HG03097 (cell line): ENCODE results near the gene MMP11.

Source experiments
- ATAC-seq: cut with Tn5 transposase; IDR thresholded peaks from one replicate; pipeline ENCODE4 v1.9.1; 2021; ENCODE audit not compliant: unreplicated experiment, low FRiP score

The MMP11 gene

DNA sequence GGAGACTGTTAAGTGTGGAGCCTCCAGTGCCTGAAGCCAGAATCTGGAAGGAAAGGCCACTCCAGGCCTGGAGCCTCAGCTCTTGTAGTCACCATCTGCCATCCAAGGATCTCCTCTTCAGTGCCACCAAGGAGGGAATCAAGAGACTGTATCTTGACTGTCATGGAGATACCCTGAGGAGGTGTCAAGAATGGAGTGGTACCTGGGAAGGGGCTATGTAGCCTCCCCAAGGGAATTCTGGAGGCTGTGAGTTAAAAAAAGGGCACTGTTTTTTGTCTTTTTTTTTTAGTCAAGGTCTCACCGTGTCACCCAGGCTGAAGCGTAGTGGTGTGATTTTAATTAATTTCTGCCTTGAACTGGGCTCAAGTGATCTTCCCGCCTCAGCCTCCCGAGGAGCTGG lies 13.1 kb upstream of the MMP11 start:
- no peak for ATAC-seq

DNA sequence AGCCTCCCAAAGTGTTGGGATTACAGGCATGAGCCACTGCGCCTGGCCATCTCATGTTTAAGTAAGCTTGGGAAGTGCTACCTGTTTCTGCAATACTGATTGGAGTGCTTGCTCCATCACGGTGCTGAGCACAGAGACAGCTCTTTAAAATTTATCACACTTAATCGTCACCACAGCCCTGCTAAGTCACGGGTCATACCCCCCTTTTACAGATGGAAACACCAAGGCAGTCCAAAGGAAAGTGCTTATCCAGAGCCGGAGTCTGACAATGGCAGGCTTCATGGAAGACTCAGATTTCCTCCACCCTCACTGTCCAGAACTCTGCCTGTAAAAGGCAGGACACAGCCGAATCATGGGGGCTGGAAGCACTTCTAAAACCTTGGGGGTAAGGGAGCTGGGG lies 12.6 kb upstream of the MMP11 start:
- ATAC-seq, result no peak

DNA sequence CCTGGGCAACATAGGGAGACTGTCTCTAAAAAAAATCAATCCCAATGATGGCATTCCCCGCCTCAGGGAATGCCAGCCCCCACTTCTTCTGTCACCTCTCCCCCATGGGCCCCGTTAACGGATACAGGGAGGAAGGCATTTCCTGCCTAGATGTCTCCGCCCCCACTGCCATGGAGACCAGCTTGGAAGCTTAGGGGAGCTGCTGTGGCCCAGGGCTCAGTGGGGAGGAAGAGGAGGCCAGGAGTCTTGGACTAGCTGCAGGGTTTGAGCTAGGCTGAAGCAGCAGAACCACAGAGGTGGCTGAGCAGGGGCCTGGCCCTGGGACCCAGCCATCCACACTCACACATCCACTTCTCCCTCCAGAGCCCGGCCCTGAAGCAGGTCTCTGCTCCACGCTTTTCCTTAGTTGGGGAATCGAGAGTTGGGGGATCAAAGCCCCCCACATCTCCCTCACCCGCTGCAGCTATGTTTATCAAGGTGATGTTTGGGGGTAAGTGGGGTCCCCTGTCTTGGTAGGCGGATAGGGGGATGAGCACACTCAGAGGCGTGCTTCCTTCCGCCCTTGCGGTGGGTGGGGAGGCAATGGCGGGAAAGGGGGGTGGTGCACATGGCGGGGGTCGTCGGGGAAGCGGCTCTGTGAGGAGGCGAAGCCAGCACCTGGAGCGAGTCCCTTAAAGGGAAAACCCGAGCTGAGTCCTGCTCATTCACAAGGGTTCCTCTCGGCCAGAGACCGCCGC lies 9.6 kb upstream of the MMP11 start, which contains the start of gene C22orf15:
Gene C22orf15 (plus strand): TSS at position 149 of the 737 bp plus-strand sequence. CDS start 317 bp downstream, at position 466.
- no peak for ATAC-seq

DNA sequence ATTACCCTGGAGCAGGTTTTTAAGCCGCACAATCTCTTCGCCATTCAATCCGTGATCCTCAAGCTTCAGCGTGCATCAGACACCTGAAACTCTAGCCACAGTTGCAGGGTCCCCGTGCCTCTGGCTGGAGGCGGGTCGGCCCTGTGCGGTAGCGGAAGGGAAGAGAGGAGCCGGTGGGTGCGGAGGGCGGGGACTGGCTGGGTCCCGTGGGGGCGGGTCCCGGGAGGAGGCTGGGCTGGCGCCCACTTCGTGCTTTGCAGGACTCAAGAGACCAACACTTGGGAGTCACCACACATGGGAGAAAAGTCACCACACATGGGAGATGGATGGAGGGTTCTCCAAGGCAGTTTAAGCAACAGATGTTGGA lies 9.1 kb upstream of the MMP11 start:
- no peak for ATAC-seq

DNA sequence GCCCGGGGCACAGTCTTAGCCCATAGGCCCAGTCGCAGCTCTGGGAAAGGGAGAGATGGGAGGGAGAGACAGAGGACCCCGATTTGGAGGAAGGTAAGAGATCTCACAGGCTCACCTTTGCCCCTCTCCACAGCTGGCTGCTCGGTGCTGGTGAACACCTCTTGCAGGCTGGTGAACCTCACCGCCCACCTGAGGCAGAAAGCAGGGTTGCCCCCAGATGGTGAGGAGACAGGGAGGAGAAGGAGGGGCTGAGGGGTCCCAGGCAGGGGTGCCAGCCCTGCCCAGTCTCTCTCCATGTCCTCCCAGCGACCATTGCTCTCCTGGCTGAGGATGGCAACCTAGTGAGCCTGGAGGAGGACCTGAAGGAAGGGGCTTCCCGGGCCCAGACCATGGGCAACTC lies 8.7 kb upstream of the MMP11 start:
- ATAC-seq, result no peak

DNA sequence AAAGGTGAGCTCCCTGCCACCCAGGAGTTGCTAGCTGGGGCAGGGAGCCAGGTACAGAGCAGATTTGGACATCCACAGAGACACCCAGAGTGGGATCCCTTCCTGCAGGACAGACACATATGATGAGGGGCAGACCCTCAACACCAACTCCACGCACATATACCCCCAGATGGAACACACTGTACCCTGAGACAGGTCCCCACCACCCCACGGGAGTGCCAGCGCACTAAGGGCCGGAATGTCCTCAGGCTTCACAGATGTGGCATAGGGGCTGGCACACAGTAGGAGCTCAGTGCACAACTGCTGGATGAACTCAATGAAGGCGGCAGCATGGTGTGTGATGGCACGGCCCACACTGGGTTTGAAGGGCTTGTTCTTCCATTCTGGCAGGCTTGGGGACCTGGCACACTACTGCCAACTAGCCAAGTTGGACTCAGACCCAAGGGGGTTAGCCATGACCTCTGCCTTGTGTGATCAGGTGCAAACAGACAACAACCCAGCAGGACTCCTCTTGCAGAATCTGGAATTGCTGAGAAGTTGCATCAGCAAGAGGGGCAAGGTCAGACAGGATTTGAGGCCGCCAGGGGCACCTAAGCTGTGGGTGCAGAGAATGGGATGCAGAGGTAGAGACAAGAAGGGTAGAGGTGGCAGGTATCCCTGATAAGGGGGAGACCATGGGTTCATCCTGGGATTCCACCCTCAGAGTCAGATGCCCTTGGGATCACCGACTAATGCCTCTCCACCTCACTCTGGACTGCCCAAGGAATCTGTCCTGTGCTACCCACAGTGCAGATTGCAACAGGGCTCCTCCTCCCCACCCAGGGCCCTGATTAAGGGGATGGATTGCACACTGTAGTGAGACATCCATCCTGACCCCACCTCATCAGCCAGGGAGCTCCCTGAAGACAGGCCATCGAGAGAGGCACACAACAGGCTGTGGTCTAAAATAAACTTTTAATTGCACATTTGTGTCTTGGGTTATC lies 7.5 kb upstream of the MMP11 start:
- ATAC-seq, result no peak

DNA sequence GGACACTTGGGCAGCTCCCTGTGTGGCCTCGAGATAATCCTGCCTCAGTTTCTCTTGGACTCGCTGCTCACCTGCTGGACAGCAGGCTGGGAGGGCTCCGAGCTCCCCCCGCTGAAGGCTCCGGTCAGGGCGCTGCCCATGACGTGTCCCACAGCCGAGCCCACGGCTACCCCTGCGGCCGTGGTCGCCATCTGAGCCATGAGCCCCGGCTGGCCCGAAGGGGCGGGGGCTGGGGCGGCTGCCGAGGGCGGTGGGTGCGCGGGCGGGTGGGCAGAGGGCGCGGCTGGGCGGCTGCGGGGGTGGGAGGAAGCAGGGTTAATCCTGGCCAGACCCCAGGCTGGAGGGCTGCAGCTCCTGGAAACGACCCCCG lies 5.4 kb upstream of the MMP11 start:
- no peak for ATAC-seq

DNA sequence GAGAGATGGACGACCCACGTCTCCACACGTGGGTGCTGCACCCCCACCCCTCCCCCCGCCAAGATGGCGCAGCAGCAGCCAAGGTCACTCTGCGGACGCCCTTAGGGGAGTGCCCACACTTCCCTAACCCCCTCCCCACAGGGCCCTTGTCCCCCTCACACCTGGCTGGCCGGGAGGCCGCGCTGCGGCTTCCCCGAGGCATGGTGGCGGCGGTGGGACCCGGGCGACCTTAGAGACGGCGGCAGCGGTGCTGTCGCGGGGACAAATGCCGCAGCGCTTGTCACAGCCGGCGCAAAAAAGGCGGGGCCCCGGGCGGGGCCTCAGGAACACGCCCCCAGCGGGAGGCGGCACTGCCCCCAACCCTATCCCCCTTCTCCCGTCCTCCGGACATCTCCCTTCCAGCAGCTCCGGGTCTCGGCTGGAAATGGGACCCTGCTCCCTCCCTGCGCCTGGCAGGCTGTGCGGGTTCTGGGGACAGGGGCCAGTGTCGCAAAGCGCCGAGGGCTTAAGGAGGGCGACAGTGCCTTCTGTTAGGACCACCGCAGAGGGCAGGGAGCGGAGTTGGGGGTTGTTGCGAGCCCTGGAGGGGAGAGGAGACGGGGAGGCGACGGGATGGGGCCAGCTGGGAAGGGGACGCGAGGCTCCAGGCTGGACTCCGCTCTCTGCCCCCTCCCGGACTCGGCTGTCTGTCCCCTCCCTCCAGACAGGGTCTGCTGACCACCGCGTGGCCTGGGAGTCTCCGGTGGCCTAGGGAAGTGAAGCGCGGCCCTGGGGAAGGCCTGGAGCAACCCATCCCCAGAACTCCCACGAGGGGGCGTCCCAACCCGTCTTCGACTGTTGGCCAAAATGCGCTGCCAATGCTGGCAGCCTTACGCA lies 4.7 kb upstream of the MMP11 start, which contains the start of gene CHCHD10:
Gene CHCHD10 (minus strand): TSS at position 300 of the 876 bp plus-strand sequence. CDS start 98 bp downstream, at position 202.
- ATAC-seq, result no peak

DNA sequence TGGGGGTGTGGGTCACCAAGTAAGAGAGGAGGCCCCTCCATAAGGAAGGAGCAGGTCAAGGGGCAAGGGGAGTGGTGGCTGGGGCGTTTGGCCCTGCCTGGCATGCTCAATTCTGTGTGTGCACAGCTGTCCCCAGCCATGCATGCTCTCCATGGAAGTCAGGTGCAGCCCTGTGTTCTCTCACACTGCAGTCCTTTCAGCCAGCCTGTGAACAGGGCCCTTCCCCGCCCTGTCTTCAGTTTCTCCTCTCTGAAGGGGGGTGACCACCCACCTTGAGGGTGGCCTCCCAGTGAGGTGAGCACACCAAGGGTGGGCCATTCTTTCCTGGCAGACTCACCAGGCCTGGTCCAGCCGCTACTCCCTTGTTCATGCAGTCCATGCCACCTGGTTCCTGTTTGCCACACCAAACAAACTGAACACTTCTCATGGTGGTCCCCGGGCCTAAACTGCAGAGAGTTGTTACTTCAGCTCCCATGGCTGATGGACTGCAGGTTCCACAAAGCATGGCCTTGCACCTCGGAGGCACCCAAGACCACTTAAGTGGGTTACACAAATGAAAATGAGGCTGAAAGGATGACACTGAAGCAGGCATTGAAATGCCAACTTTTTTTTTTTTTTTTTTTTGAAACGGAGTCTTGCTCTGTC lies 3.2 kb upstream of the MMP11 start:
- ATAC-seq, result no peak

DNA sequence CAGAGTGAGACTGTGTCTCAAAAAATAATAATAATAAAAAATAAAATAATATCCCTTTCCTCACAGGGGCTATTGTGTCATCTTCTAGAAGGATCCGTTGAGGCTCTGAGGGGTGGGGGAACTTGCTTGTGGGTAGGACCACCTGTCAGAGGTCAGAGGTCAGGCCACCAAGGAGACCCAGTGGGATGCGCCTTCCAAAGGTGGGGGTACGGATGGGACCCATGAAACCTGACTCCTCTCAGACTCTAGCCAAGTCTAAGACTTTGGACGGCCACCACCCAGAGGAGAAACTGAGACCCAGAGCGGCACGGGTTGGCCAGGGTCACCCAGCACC lies 367 bp upstream of the MMP11 start:
- ATAC-seq, result no peak

DNA sequence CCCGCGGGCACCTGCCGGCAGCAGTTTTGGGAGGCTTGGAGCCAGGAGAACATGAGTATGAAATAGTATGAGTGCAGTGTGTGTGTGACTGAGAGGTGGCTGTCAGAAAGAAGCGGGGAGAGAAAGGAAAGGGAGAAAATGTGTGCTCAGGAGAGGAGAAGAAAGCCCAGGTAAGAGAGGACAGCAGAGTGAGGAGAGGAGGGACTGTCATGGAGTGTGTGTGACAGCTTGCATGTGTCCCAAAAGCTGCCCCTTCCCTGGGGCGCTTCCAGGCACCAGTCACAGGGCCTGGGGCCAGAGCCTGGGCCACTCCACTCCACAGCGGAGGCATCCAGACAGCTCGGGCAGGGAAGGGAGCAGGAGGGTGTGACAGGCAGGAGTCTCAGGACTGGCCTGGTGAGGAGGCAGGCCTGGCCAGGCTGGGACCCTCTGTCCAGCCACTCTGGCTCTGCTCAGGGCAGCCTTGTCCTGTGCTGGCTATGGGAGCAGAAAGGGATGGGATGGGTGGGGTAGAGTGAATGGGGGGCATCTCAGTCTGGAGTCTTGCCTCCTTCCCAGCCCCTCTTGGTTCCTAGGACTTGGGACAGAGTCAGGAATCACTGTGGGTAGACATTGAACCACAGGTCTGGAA lies 949 bp downstream of the MMP11 start:
- ATAC-seq, result no peak

DNA sequence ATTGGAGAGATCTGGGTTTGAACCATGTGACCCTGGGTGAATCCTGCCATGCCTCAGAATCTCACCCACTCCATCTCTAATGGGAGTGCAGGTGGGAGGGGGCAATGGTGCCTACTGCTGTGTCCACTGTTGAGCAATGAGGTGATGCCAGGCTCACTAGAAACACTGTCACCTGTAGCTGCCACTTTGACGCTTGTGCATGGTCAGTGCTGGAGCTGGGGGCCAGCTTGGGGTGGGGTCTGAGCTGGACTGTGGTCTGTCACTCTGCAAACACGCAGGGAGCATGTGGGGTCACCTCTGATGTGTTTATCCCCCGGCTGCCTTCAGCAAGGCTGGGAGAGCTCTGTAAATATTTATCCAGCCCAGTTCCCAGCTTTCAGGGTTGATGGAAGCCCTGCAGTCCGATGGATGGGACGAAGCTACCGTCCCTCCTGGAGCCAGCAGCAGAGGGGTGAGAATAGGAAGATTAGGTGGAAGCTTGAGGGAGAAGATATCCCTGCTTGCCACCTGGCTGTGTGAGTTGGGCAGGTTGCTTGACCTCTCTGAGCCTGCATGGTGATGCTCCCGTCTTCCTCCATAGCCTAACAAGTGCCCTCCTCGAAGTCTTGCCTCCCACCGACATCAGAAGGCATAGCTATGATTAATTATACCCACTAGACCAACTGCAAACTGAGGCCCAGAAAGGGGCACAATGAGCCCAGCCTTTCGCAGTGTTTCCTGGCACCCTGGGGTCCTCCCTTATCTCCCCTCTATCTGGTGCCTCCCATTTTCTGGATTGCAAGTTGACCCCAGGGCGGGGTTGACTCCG lies 1.7 kb downstream of the MMP11 start:
- no peak for ATAC-seq

DNA sequence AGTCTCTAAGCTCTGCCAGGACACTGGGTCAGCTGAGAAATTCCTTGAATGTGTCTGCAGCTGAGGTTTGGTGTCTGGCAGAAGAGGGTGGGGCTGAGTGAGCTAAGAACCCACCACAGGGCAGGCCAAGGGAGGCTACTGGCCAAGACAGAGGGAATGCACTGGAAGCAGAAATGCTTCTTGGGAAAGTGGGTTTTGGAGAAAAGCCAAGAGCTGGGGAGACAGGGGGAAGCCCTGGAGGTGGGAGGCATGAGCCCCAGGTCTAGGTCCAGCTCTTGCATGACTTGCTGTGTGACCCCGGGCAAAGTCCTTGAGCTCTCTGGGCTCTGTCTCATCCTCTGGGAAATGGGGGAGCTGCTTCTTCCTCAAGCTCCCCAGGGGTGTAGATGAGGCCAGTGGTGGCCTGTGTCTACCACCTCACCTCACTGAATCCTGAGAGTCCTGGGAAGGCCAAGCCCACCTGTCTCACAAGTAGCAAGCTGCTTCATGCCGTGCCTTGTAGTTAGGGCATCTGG lies 2.3 kb downstream of the MMP11 start:
- ATAC-seq, result no peak

DNA sequence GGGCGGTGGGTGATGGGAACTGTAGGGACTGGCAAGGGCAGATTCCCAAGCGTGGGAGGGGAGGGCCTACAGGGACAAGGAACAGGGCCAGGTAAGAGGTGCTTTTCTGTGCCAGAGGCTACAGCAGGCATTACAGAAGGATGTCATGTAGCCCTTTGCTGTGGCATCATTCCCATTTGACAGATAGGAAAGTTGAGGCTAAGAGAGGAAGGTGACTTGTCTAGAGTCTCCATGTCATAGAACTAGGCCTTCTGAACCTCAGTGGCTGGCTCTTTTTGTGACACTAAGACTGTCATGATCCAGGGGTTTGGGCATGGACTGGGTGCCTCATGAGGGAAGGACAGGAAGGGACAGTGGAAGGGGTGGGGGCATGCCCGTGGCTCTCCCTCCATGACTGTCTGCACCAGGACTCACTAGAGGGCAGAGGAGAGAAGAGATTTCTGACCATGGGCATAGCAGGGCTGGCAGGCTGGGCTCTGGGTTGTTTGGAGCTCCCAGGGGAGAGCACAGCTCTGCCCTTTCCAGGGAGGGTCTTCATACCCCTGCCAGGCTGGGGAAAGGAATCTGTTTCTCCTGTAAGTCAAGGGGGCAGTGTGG lies 3.2 kb downstream of the MMP11 start:
- ATAC-seq, result no peak

DNA sequence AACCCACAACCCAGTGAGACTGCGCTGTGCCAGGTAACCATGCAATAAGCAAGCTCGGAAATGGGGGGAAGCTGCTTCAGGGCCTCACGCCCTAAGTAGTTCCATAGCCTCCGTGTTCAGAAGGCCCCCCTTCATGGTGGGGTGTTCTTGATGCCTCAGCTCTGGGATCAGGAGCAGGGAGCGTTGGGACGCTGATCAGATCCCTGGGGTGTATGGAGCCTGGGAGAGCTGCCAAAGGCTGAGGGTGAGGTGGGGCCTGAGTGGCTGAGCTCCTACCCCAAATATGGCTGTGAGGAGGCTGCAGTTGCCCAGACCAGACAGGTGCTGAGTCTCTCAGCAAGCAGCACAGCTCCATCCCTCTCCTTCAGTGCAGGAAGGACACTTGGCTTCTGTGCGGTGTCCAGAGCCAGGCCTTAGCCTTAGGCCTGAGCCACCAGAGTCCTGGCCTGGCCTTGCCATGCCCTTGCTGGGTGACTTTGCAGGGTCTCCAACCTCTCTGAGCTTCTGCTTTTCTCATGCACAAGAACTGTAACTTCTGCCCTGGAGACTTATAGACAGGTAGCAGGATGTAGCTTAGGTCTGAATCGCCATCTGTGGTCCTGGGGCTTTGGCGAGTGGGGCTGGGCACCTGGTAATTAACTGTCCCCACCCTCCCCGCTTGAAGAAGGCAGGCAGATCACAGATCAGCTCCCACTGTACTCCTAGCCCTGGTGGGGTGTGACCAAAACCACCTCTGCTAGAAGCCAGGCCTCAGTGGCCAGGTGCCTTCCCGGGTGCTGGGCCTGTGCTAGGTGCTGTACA lies 5.3 kb downstream of the MMP11 start:
- ATAC-seq, result no peak

DNA sequence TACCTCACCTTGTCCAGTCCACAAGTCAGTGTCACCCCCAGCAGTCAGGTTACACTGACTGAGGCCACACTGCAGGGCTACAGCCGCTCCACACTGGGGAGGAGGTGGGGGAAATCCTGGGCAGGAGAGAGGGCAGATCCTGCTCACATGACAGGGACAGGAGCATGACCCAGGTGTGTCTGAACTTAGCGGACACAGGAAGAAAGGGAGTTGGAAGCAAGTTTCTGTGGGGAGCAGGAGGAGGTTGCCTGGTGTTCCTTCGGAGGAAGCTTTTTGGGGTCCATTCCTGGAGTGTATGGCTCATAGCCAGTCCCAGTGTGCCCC lies 5.9 kb downstream of the MMP11 start:
- ATAC-seq, result no peak

DNA sequence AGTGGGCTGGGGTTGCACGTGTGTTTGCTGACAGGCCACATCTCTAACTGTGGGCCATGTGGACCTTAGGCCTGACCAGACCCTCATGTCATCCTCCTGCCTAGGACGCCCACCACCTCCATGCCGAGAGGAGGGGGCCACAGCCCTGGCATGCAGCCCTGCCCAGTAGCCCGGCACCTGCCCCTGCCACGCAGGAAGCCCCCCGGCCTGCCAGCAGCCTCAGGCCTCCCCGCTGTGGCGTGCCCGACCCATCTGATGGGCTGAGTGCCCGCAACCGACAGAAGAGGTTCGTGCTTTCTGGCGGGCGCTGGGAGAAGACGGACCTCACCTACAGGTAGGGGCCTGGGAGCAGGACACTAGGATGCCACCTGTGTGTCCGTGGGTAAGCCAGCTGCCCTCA lies 6.4 kb downstream of the MMP11 start:
- ATAC-seq, result no peak

DNA sequence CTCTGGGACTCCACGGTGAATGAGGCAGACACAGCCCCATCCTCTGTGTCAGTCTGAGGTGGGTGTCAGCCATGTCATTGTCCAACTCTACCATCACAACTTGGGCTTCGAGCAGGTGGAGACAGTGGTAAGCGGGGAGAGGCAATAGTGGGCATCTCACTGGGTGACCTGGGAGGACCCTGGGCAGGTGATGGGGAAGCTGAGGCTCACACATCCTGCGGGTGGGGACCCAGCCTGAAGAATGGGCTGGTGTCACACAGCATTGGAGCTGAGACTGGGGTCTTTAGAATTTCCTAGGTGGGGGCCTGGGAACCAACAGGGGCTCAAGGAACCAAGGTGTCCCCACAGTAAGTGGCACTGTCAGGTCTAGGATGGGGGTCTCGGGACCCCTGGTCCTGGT lies 7.1 kb downstream of the MMP11 start:
- ATAC-seq, result no peak
